Measurements from ENCODE around the gene OSBPL1A. TPM values are rescaled to one million over a fixed set of nuclear protein-coding genes. Genes with fewer than 3 reads are reported as not detected.

OSBPL1A gene
- total and polyA plus RNA-seq, 2 of the 8 experiments (the other 6 are each of a cell fraction or from before 2014, with no cell fraction given): 53.2 to 74.9 TPM

- H2BK20ac ChIP-seq (ENCODE audit: low read length): no peak overlapping the region
- H3K9ac ChIP-seq (replicated peaks in 1 of 4; ENCODE audit: extremely low read depth in 1 of 4, low read depth in 3 of 4, low read length in 3 of 4): no peak overlapping the region
- H4K91ac ChIP-seq (replicated peaks; ENCODE audit: insufficient read length, low read length): no peak overlapping the region
- H3K4ac ChIP-seq (replicated peaks; ENCODE audit: insufficient read length, low read depth, low read length): no peak overlapping the region
- no peak overlapping the region for H3K23ac ChIP-seq (ENCODE audit: insufficient read length)
- no peak overlapping the region for H4K5ac ChIP-seq (ENCODE audit: insufficient read length, low read depth, low read length)
- H3K27me3 ChIP-seq (replicated peaks in 1 of 4; ENCODE audit: control insufficient read depth in 3 of 4, extremely low read depth in 1 of 4, insufficient read depth in 3 of 4, low read length in 3 of 4): no peaks in the 10 kb centered on the region
- POLR2A ChIA-PET (ENCODE audit: partially characterized antibody): interaction anchor here (3.0 kb wide), 1 partner anchor 50 kb away, joined by 10 read pairs; the partner anchor contains the start of gene CABYR
- no peak for DNase-seq (ENCODE audit: low read depth in 1 of 2, low spot score in 2 of 2)
- 0 out of 7 replicates have a peak, but pooled peaks cover 0 to 2% (median under 1%) of the 10 kb centered on the region in 4 experiments for H3K4me1 ChIP-seq (replicated peaks in 1 of 4; ENCODE audit: control insufficient read depth in 3 of 4, insufficient read depth in 4 of 4, low read length in 3 of 4)
- no peak overlapping the region for H3K4me3 ChIP-seq (ENCODE audit: extremely low read depth in 1 of 4, insufficient read depth in 2 of 4, low read depth in 3 of 4, low read length in 4 of 4)
- no peaks in the 10 kb centered on the region for H4K20me1 ChIP-seq (replicated peaks in 1 of 2; ENCODE audit: control insufficient read depth in 1 of 2, insufficient read depth in 2 of 2, low read length in 2 of 2)
- H2AFZ ChIP-seq (ENCODE audit: low read length): no peak overlapping the region
- no peak overlapping the region for H3K4me2 ChIP-seq (ENCODE audit: insufficient read depth in 1 of 2, low read depth in 2 of 2, low read length in 2 of 2)
- H3K9me3 ChIP-seq (ENCODE audit: insufficient read depth in 2 of 2, low read depth in 1 of 2, low read length in 1 of 2): no peaks in the 10 kb centered on the region
- no peak overlapping the region for H2BK12ac ChIP-seq (ENCODE audit: low read depth, low read length)
- H3K14ac ChIP-seq (ENCODE audit: insufficient read length): no peak overlapping the region
- peak overlapping the region; percentile 24; the same call in 1 of the 2 replicates for H3K27ac ChIP-seq (ENCODE audit: low read depth, low read length)
- TF ChIP-seq BCL11A (IDR thresholded peaks at IDR 0.05; ENCODE audit: low read depth in 2 of 2, low read length in 2 of 2) (no peak), RFX5 (IDR thresholded peaks at IDR 0.05; ENCODE audit: borderline replicate concordance, low read depth, low read length) (no peak), POU5F1 (IDR thresholded peaks at IDR 0.05; ENCODE audit: low read depth, low read length) (no peak), HDAC6 (IDR thresholded peaks at IDR 0.05; ENCODE audit: low read depth, low read length) (no peak), BRCA1 (IDR thresholded peaks at IDR 0.05; ENCODE audit: low read depth, low read length) (no peak), SP4 (IDR thresholded peaks at IDR 0.05; ENCODE audit: low read length) (no peak), YY1 (IDR thresholded peaks at IDR 0.05; ENCODE audit: low read depth, low read length) (no peak), ATF3 (IDR thresholded peaks at IDR 0.05; ENCODE audit: insufficient read depth, low read depth, low read length) (no peak), EGR1 (IDR thresholded peaks at IDR 0.05; ENCODE audit: borderline replicate concordance, low read depth, low read length) (no peak), SIRT6 (IDR thresholded peaks at IDR 0.05; ENCODE audit: low read length) (no peak)
- H2BK120ac ChIP-seq (replicated peaks; ENCODE audit: low read depth, low read length): no peak overlapping the region
- peaks cover 0 to 2% (median 0%) of the 10 kb centered on the region in 4 experiments; a peak in 2 of 8 replicates for H3K36me3 ChIP-seq (ENCODE audit: control insufficient read depth in 2 of 4, insufficient read depth in 4 of 4, low read length in 3 of 4)
- H3K56ac ChIP-seq (replicated peaks; ENCODE audit: insufficient read length, low read depth, low read length): no peak overlapping the region
- no peak overlapping the region for H3K18ac ChIP-seq (ENCODE audit: extremely low read depth, low read length)
- no peaks in the 10 kb centered on the region for H3K79me2 ChIP-seq (ENCODE audit: control insufficient read depth in 1 of 2, insufficient read depth in 2 of 2, low read length in 2 of 2)
- WGBS, 2 experiments (ENCODE audit: extremely low coverage in 1 of 2, insufficient coverage in 1 of 2, insufficient read length in 1 of 2, insufficient replicate concordance in 2 of 2, low coverage in 1 of 2, low lambda C conversion rate in 2 of 2, missing lambda C conversion rate in 1 of 2): 83% methylated on average over 6 of the region's 6 CpGs; no CpG with 5 or more reads in 1 of the 2 experiments
- no peak overlapping the region for H2BK15ac ChIP-seq (ENCODE audit: low read length)
- FAIRE-seq: no peak
- no peak overlapping the region for H4K8ac ChIP-seq (ENCODE audit: extremely low read depth, insufficient read depth, low read length)
- H2AK5ac ChIP-seq (ENCODE audit: low read depth, low read length): no peak overlapping the region
- H2BK5ac ChIP-seq (ENCODE audit: low read depth, low read length): peak overlapping the region; percentile 11; the same call in 1 of the 2 replicates
- 0 out of 2 replicates have a peak, but pooled peaks cover 2% of the 10 kb centered on the region for H3K79me1 ChIP-seq (ENCODE audit: low read depth, low read length)
- no peaks in the 10 kb centered on the region for H3K23me2 ChIP-seq (ENCODE audit: low read depth, low read length)
- CTCF ChIA-PET (ENCODE audit: partially characterized antibody): interaction anchor here (1.6 to 4.1 kb wide), 2 partner anchors 12 to 31 kb away, joined by 6 to 29 read pairs; no protein-coding TSS in a partner anchor
Measured at GRCh38 chr18:24189007-24189528, 208.6 kb downstream of the OSBPL1A start.
